CD4-positive, alpha-beta T cell (primary cell): ENCODE results near the gene DFFB. TPM values are rescaled to one million over a fixed set of nuclear protein-coding genes. Genes with fewer than 3 reads are reported as not detected.

Source experiments
- ATAC-seq: fragments of 200-7000 bp; cut with Tn5 transposase; one replicate; pipeline ENCODE4 v1.10.0; 2022; ENCODE audit warnings: mild to moderate bottlenecking; ENCODE audit not compliant: poor library complexity
- CTCF ChIA-PET: fragments of 350-600 bp; sonication (Branson Sonifier 250); formaldehyde crosslinking; loops from one replicate; lab custom pipeline; 2021; ENCODE audit warnings: antibody characterized with exemption, inconsistent platforms; lab: Charles Lee
- POLR2A ChIA-PET: fragments of 350-600 bp; sonication (Branson Sonifier 250); formaldehyde crosslinking; loops from one replicate; lab custom pipeline; 2021; ENCODE audit warnings: antibody characterized with exemption, inconsistent platforms; lab: Charles Lee
- DNase-seq, 14 experiments: peaks; one replicate each; pipeline ENCODE4 v3.0.0-alpha.2; 2013 to 2020; ENCODE audit warnings: mixed read lengths in 2 of 14
- H3K27ac ChIP-seq, 2 donors: one replicate each; pipeline versions ENCODE4 v1.5.1 to v1.7.0; 2013; ENCODE audit warnings: low read length in 2 of 2, low read depth in 1 of 2, mild to moderate bottlenecking in 1 of 2
- H3K27me3 ChIP-seq, 2 experiments: 1 replicate in 1 of 2; 2 replicates in 1 of 2; pipeline versions ENCODE4 v1.6.1 to v1.7.0; 2013; ENCODE audit warnings: low read length in 2 of 2, control low read depth in 1 of 2, mild to moderate bottlenecking in 1 of 2, moderate library complexity in 1 of 2; ENCODE audit not compliant: insufficient read depth in 2 of 2, control insufficient read depth in 1 of 2
- H3K36me3 ChIP-seq: one replicate; pipeline ENCODE4 v1.6.1; 2013; ENCODE audit warnings: low read length, control low read depth; ENCODE audit not compliant: insufficient read depth
- H3K4me1 ChIP-seq: one replicate; pipeline ENCODE4 v1.6.1; 2013; ENCODE audit warnings: low read length, control low read depth; ENCODE audit not compliant: insufficient read depth
- H3K4me3 ChIP-seq: one replicate; pipeline ENCODE4 v1.5.1; 2013; ENCODE audit warnings: mild to moderate bottlenecking, low read length, moderate library complexity
- H3K9me3 ChIP-seq, 2 experiments: 1 replicate in 1 of 2; 2 replicates in 1 of 2; pipeline versions ENCODE4 v1.6.1 to v1.7.0; 2013; ENCODE audit warnings: low read length in 2 of 2, mild to moderate bottlenecking in 2 of 2, control low read depth in 1 of 2, moderate library complexity in 1 of 2; ENCODE audit not compliant: control insufficient read depth in 1 of 2, insufficient read depth in 1 of 2
- H3K27ac Mint-ChIP-seq: one replicate; pipeline ENCODE4 v1.8.0; 2020; ENCODE audit warnings: mixed read lengths
- H3K27me3 Mint-ChIP-seq: one replicate; pipeline ENCODE4 v1.8.0; 2021; ENCODE audit warnings: mixed read lengths
- H3K36me3 Mint-ChIP-seq: one replicate; pipeline ENCODE4 v1.8.0; 2021; ENCODE audit warnings: low read depth, mixed read lengths
- H3K4me1 Mint-ChIP-seq: one replicate; pipeline ENCODE4 v1.8.0; 2021; ENCODE audit warnings: low read depth, mixed read lengths
- H3K4me3 Mint-ChIP-seq: one replicate; pipeline ENCODE4 v1.8.0; 2020; ENCODE audit warnings: mild to moderate bottlenecking, mixed read lengths
- H3K9me3 Mint-ChIP-seq: one replicate; pipeline ENCODE4 v1.8.0; 2020; ENCODE audit warnings: mixed read lengths
- intact Hi-C, 2 experiments: fragments of 100-400 bp; cut with DNase I in 1 of 2; cut with micrococcal nuclease in 1 of 2; formaldehyde crosslinking; loops; one replicate each; pipeline versions ENCODE4 v1.15.1 to v1.9.0; 2023 to 2025; cut with DNase I, micrococcal nuclease
- total RNA-seq, 174 experiments: library from RNA in 2 of 174; stranded (reverse) in 2 of 174; gene quantifications; one replicate each; pipeline ENCODE4 v1.2.3 and lab custom pipeline; 2021 to 2026
- TF ChIP-seq, protein P1 (sequence below): fragments of 200-600 bp; IDR thresholded peaks from one replicate; pipeline ENCODE4 v1.8.0; 2022; ENCODE audit warnings: antibody characterized with exemption, mild to moderate bottlenecking

Gene DFFB
- total RNA-seq, 2 experiments from 2014 or later: 6.7 to 6.8 TPM

DNA sequence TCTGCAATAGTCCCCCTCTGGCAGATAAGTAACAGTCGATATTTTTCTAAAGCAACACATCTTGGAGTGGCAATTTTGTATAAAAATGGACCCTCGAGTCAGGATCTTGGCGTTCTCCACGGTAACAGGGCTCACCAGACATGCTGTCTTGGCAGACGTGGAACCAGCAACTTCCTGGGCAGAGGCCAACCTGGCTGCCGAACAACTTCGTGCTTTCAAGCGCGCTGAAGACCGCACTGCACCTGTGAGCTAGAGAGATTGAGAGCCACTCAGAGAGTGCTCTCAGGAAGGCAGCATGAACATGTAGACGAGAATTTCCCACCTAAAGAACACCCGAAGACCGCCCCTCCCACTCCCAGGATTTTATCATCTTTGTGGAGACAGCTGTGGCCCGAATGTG lies 35.5 kb downstream of the DFFB start:
- H3K27me3 ChIP-seq: no peaks in the 10 kb centered on the region
- intact Hi-C loops: no loop called here
- no peak overlapping the region for H3K4me3 ChIP-seq
- POLR2A ChIA-PET: no interaction called here
- H3K36me3 Mint-ChIP-seq: peaks cover 74% of the 10 kb centered on the region
- peaks cover 2% of the 10 kb centered on the region for H3K9me3 Mint-ChIP-seq
- peaks cover 18% of the 10 kb centered on the region for H3K4me1 ChIP-seq
- no peaks in the 10 kb centered on the region for H3K27me3 Mint-ChIP-seq
- CTCF ChIA-PET: no interaction called here
- DNase-seq (no peak), ATAC-seq (no peak)
- no peak overlapping the region for H3K27ac ChIP-seq
- TF ChIP-seq, protein P1, sequence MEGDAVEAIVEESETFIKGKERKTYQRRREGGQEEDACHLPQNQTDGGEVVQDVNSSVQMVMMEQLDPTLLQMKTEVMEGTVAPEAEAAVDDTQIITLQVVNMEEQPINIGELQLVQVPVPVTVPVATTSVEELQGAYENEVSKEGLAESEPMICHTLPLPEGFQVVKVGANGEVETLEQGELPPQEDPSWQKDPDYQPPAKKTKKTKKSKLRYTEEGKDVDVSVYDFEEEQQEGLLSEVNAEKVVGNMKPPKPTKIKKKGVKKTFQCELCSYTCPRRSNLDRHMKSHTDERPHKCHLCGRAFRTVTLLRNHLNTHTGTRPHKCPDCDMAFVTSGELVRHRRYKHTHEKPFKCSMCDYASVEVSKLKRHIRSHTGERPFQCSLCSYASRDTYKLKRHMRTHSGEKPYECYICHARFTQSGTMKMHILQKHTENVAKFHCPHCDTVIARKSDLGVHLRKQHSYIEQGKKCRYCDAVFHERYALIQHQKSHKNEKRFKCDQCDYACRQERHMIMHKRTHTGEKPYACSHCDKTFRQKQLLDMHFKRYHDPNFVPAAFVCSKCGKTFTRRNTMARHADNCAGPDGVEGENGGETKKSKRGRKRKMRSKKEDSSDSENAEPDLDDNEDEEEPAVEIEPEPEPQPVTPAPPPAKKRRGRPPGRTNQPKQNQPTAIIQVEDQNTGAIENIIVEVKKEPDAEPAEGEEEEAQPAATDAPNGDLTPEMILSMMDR: no peak
- H3K36me3 ChIP-seq: peaks cover 42% of the 10 kb centered on the region
- peak overlapping the region; percentile 53 for H3K27ac Mint-ChIP-seq
- no peak overlapping the region for H3K4me3 Mint-ChIP-seq
- H3K9me3 ChIP-seq: peaks cover 2 to 4% of the 10 kb centered on the region in 2 experiments
- H3K4me1 Mint-ChIP-seq: peaks cover 26% of the 10 kb centered on the region

DNA sequence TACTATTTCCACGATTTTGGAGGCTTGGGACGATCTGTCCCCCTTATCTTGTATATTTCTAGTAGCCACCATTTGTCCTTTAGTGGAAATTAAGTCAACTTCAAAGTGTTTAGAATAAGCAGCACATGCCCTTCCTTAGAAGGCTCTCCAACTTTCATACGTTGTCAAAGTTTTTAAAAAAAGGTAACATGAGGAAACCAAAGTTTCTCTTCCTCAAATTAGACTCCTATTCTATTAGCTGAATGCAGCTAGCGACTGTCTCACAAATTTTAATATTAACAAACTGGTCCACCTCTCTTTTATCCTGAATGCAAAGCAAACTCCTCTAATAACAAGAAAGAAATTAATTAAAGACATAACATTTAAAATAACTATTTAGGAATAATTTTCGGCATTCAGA lies 35.9 kb downstream of the DFFB start:
- ATAC-seq: no peak
- H3K4me1 ChIP-seq: peaks cover 18% of the 10 kb centered on the region
- TF ChIP-seq, protein P1: no peak
- intact Hi-C loops: no loop called here
- Mint-ChIP-seq H3K9me3 (peaks cover 2% of the 10 kb centered on the region), H3K27ac (no peak overlapping the region), H3K4me3 (no peak overlapping the region), H3K36me3 (peaks cover 74% of the 10 kb centered on the region), H3K4me1 (peaks cover 31% of the 10 kb centered on the region), H3K27me3 (no peaks in the 10 kb centered on the region)
- peaks cover 38% of the 10 kb centered on the region for H3K36me3 ChIP-seq
- CTCF ChIA-PET: no interaction called here
- no peak overlapping the region for H3K27ac ChIP-seq
- DNase-seq: no peak
- POLR2A ChIA-PET: interaction anchor here (1.2 kb wide), 1 partner anchor 10 kb away, joined by 3 read pairs; no protein-coding TSS in a partner anchor
- no peak overlapping the region for H3K4me3 ChIP-seq
- H3K27me3 ChIP-seq: no peaks in the 10 kb centered on the region
- peaks cover 6 to 9% of the 10 kb centered on the region in 2 experiments for H3K9me3 ChIP-seq

DNA sequence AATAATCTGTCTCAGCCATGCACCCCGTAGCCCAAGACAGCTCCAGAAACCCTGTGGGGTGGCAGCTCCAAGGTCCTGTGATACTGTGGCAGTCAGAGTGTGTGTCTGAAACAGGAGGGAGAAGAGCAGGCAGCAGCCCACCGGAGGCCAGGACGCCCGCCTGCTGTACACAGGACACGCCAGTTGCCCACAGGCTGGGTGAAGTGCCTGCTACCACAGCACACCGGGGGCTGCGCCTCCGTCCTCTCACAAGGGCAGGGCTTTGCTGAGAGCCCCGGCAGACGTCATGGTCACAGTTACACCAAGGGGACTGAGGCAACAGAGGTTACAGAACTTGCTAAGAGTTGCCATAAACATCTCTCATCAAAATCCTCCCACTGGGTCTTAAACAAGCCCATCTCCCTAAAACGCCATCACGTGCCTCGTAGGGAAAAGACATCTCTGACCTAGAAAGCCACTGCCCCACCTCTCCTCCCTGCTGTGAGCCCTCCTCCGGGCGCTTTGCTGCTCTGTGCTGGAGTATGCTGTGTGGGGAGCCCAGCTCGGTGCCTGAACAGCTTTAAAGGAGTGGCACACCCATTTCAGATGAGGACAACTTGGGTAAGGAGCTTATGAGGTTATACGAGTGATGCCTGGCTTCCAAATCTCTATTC lies 37.5 kb downstream of the DFFB start:
- no peak overlapping the region for H3K27ac Mint-ChIP-seq
- no peaks in the 10 kb centered on the region for H3K27me3 Mint-ChIP-seq
- peaks cover 43% of the 10 kb centered on the region for H3K4me1 Mint-ChIP-seq
- H3K4me3 Mint-ChIP-seq: no peak overlapping the region
- peaks cover 73% of the 10 kb centered on the region for H3K36me3 Mint-ChIP-seq
- no peak overlapping the region for H3K4me3 ChIP-seq
- H3K4me1 ChIP-seq: peaks cover 26% of the 10 kb centered on the region
- intact Hi-C loops: no loop called here
- H3K9me3 ChIP-seq: peaks cover 9 to 11% of the 10 kb centered on the region in 2 experiments
- ATAC-seq: no peak
- TF ChIP-seq, protein P1: no peak
- H3K27ac ChIP-seq: no peak overlapping the region
- H3K9me3 Mint-ChIP-seq: peaks cover 2% of the 10 kb centered on the region
- CTCF ChIA-PET: no interaction called here
- no peak for DNase-seq
- POLR2A ChIA-PET: interaction anchor here (1.2 kb wide), 1 partner anchor 8 kb away, joined by 3 read pairs; no protein-coding TSS in a partner anchor
- H3K36me3 ChIP-seq: peaks cover 33% of the 10 kb centered on the region
- H3K27me3 ChIP-seq: no peaks in the 10 kb centered on the region
